NB4 (cell line): ENCODE measurements around the gene STIM1.
A peak's percentile ranks its signal among the peaks of the same experiment; 100 is the strongest.

Experiments used
- CTCF ChIP-seq: IDR thresholded peaks from one replicate; pipeline ENCODE4 v1.5.1; 2012; ENCODE audit warnings: low read depth, low read length
- MAX ChIP-seq: IDR thresholded peaks from 2 replicates; pipeline ENCODE4 v1.6.1; 2011; ENCODE audit warnings: low read depth, low read length
- MYC ChIP-seq: IDR thresholded peaks from 2 replicates; pipeline ENCODE4 v1.6.1; 2011; ENCODE audit warnings: low read depth, low read length

- TF ChIP-seq CTCF (no peak), MAX (0 out of 2 replicates have a peak, but pooled peaks have one; percentile 4), MYC (no peak)
These were observed 19.7 kb upstream of the STIM1 start for GRCh38 chr11:3835751-3836150.
